Suprapubic skin (tissue), 4 donors: ENCODE data around the gene FAM228A.

Experiments
- EP300 ChIP-seq: sonication (generic); formaldehyde crosslinking; IDR thresholded peaks from one replicate; pipeline ENCODE4 v1.6.1; 2017; ENCODE audit warnings: antibody characterized with exemption
- POLR2A ChIP-seq, 2 donors: fragments of 450-650 bp; IDR thresholded peaks; one replicate each; pipeline ENCODE4 v1.6.1; 2017; ENCODE audit warnings: antibody characterized with exemption in 2 of 2, mild to moderate bottlenecking in 2 of 2, moderate library complexity in 2 of 2
- POLR2AphosphoS5 ChIP-seq, 3 donors: sonication (generic); formaldehyde crosslinking; IDR thresholded peaks; one replicate each; pipeline ENCODE4 v1.6.1; 2017; ENCODE audit warnings: antibody characterized with exemption in 3 of 3
- TF ChIP-seq, protein P1 (sequence below), 2 donors: fragments of 200-600 bp in 1 of 2; fragments of 450-650 bp in 1 of 2; sonication (generic) in 1 of 2; IDR thresholded peaks; one replicate each; pipeline ENCODE4 v1.5.1; 2016 to 2019; ENCODE audit warnings: antibody characterized with exemption in 2 of 2, mild to moderate bottlenecking in 1 of 2, moderate library complexity in 1 of 2

DNA sequence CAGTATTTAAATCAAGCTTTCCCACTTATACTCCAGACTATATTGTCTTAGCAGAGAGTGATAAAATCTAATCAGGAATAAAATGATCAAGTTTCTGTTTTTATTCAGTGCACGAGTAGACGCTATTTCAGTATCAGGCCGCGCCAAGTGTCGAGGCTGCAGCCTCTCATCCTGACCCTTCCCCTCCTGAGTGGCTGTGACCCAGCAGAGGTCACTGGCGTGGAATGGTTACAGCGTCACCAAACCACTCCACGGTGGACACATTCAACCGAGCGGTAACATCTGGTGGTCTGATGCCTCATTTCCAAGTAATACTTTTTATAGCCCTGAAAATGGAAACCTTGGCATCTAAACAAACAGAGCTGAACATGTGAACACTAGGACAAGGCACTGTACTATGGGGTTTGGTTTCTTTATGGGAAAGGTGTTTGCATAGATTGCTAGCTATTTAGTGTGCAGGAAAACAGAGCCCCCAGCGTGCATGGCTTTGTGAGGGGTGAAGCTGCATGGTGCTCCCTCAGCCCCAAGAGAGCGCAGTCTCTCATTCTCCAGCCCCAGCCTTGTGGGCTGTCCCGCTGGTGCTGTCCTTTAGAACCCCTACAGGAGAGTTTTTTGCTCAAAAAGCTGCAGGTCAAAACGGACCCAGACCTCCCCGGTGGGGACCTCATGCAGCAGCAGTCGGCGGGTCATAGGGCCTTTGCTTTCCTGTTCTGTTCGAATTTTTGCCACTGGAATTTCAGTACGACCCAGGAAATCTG, 28.4 kb downstream of the FAM228A start:
- TF ChIP-seq, protein P1, sequence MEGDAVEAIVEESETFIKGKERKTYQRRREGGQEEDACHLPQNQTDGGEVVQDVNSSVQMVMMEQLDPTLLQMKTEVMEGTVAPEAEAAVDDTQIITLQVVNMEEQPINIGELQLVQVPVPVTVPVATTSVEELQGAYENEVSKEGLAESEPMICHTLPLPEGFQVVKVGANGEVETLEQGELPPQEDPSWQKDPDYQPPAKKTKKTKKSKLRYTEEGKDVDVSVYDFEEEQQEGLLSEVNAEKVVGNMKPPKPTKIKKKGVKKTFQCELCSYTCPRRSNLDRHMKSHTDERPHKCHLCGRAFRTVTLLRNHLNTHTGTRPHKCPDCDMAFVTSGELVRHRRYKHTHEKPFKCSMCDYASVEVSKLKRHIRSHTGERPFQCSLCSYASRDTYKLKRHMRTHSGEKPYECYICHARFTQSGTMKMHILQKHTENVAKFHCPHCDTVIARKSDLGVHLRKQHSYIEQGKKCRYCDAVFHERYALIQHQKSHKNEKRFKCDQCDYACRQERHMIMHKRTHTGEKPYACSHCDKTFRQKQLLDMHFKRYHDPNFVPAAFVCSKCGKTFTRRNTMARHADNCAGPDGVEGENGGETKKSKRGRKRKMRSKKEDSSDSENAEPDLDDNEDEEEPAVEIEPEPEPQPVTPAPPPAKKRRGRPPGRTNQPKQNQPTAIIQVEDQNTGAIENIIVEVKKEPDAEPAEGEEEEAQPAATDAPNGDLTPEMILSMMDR (IDR thresholded peaks at IDR 0.05), result no peak
- TF ChIP-seq POLR2A (IDR thresholded peaks at IDR 0.05) (no peak), EP300 (no peak), POLR2AphosphoS5 (IDR thresholded peaks at IDR 0.05) (no peak)
